ENCODE measurements around the gene CNPPD1. TPM values are rescaled to one million over a fixed set of nuclear protein-coding genes. Genes with fewer than 3 reads are reported as not detected.

Gene CNPPD1
- polyA plus RNA-seq (2013, experiment 1 of 2), result 20.4 TPM
- polyA plus RNA-seq (2013, experiment 2 of 2), result 20.2 TPM

DNA sequence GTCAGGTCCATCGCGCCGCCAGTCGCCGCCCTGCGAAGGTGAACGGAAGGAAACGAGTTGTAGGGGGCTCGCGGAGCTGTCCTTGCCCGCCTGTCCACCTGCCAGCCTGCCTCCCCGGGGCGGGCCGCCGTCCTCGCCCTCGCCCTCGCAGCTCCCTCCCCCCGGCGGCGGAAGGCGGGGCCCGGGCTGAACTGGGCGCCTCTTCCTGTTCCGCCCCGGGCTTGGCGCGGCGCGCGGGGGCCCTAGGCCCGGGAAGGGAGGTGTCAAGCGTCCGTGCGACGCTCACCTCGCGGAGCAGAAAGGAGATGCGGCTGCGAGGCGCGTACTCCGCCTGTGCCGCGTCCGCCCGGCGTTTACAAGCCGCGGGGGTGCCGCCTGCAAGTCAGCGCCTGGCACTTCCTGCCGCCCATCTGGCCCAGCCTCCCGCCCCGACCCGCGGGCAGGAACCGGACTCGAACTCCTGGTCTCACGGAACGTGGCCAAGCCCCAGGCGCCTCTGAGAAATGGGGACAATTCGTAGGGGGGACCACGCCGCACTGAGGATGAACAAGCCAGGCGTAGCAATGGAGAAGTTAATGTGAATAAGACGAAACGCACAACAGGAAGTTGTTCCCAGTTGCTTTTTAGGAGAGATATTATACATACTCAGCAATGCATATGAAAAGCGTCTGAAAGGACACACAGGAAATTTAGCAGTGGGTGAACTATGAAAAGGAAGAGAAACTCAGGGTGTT, at the start of gene CNPPD1:
Gene CNPPD1, minus strand, starts transcription at position 108 of the 734 bp plus-strand sequence. Its CDS starts 97 bp downstream, at position 11.
- Histone ChIP-seq H3K18ac (ENCODE audit: low read length) (peak within 1 kb of the TSS; percentile 70), H3K27me3 (ENCODE audit: insufficient read depth, low read length, poor library complexity) (no peaks in the 10 kb centered on the region), H3K9ac (ENCODE audit: low read length) (peak within 1 kb of the TSS; percentile 98), H3K27ac (ENCODE audit: low read depth, low read length) (peak within 1 kb of the TSS; percentile 90), H3K79me1 (ENCODE audit: low read length) (peaks cover 15% of the 10 kb centered on the region), H3K4ac (ENCODE audit: low read depth, low read length) (peak within 1 kb of the TSS; percentile 8), H2BK15ac (replicated peaks; ENCODE audit: low read depth) (no peak within 1 kb of the TSS), H4K8ac (ENCODE audit: low read depth, low read length) (no peak within 1 kb of the TSS), H2AK5ac (ENCODE audit: low read length) (no peak within 1 kb of the TSS), H2BK120ac (ENCODE audit: low read depth, low read length) (no peak within 1 kb of the TSS), H3K4me3 (ENCODE audit: low read length) (peak within 1 kb of the TSS; percentile 95), H2BK5ac (ENCODE audit: low read length) (peak within 1 kb of the TSS; percentile 89), H3K4me1 (ENCODE audit: control insufficient read depth, low read depth, low read length) (peaks cover 3% of the 10 kb centered on the region), H3K23ac (ENCODE audit: low read length) (no peak within 1 kb of the TSS), H3K4me2 (ENCODE audit: low read length) (peak within 1 kb of the TSS; percentile 97), H3K36me3 (ENCODE audit: control insufficient read depth, insufficient read depth, low read length) (peaks cover 1% of the 10 kb centered on the region), H3K56ac (ENCODE audit: low read length) (peak within 1 kb of the TSS; percentile 83), H3K79me2 (ENCODE audit: control insufficient read depth, insufficient read depth, low read length) (peaks cover 2% of the 10 kb centered on the region), H4K5ac (ENCODE audit: low read length) (no peak within 1 kb of the TSS)
- peak; percentile 88 for DNase-seq
- WGBS (ENCODE audit: extremely low coverage, insufficient coverage, low lambda C conversion rate), result no CpG with 5 or more reads among the region's 69 CpGs

DNA sequence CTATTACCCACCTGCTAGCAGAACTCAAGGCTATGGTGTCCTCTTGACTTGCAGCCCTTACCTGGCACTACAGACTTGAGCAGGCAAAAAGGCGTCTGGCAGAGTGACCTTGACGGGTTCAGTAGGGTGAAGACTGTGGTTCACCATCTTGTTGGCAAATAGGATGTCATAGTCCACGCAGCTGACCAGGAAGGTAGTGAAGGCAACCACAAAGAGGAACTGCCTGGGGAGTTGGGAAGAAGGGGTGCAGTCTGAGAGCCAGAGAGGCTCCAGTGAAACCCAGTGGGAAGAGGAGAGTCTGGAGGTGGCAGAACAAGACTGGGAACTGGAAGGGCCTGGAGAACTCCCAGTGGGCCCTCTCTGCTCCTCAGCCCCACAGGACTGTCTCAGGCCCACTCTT, 48.6 kb upstream of the CNPPD1 start:
- Histone ChIP-seq H3K27me3 (ENCODE audit: insufficient read depth, low read length, poor library complexity) (no peaks in the 10 kb centered on the region), H3K79me2 (ENCODE audit: control insufficient read depth, insufficient read depth, low read length) (peaks cover 6% of the 10 kb centered on the region), H3K4me1 (ENCODE audit: control insufficient read depth, low read depth, low read length) (peaks cover 4% of the 10 kb centered on the region), H3K27ac (ENCODE audit: low read depth, low read length) (no peak overlapping the region), H3K23ac (ENCODE audit: low read length) (no peak overlapping the region), H2BK120ac (ENCODE audit: low read depth, low read length) (no peak overlapping the region), H3K56ac (ENCODE audit: low read length) (no peak overlapping the region), H3K4ac (ENCODE audit: low read depth, low read length) (no peak overlapping the region), H3K79me1 (ENCODE audit: low read length) (peaks cover 10% of the 10 kb centered on the region), H3K18ac (ENCODE audit: low read length) (no peak overlapping the region), H2AK5ac (ENCODE audit: low read length) (no peak overlapping the region), H4K8ac (ENCODE audit: low read depth, low read length) (no peak overlapping the region), H2BK5ac (ENCODE audit: low read length) (no peak overlapping the region), H3K36me3 (ENCODE audit: control insufficient read depth, insufficient read depth, low read length) (peaks cover 1% of the 10 kb centered on the region), H3K4me3 (ENCODE audit: low read length) (no peak overlapping the region), H3K9ac (ENCODE audit: low read length) (no peak overlapping the region), H2BK15ac (replicated peaks; ENCODE audit: low read depth) (no peak overlapping the region), H4K5ac (ENCODE audit: low read length) (no peak overlapping the region), H3K4me2 (ENCODE audit: low read length) (no peak overlapping the region)
- WGBS (ENCODE audit: extremely low coverage, insufficient coverage, low lambda C conversion rate), result no CpG with 5 or more reads among the region's 3 CpGs
- no peak for DNase-seq

DNA sequence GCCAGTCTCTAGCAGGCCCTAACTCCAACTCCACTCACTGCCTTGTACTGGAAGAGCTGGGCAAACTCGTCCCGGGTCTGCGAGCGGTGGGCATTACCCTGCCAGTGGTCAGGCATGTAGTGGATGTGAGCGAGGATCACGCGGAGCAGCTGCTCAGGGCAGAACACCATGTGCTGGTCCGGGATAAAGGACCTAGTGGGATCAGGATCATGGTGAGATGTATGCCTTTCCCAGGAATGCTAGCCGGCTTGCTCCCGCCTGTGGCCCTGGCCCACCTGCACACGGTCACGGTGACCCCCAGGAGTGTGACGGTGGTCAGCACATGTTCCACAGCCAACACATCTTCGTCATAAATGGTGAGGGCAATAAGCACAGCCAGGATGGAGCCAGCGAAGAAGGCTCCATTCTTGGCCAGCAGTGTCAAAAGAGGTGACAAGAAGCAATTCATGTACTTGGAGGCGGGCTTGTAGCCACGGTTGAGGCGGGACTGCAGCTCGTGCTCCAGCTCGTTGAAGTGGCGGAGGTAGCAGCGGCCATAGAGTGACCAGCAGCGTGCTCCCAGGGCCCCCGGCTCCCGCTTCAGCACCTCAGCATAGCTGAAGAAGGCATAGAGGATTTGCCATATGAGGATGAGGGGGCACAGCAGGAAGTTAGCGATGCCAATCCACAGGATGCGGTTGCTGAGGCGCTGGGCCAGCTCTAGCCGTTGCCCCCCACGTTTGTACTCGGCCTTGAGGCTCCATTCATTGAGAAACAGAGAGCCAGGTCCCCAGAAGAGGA, 47.3 kb upstream of the CNPPD1 start:
- H2BK5ac ChIP-seq (ENCODE audit: low read length), result no peak overlapping the region
- peaks cover 6% of the 10 kb centered on the region for H3K79me2 ChIP-seq (ENCODE audit: control insufficient read depth, insufficient read depth, low read length)
- H3K27ac ChIP-seq (ENCODE audit: low read depth, low read length), result no peak overlapping the region
- no peak overlapping the region for H3K4me3 ChIP-seq (ENCODE audit: low read length)
- H3K9ac ChIP-seq (ENCODE audit: low read length), result no peak overlapping the region
- H3K4me1 ChIP-seq (ENCODE audit: control insufficient read depth, low read depth, low read length), result peaks cover 4% of the 10 kb centered on the region
- H2BK120ac ChIP-seq (ENCODE audit: low read depth, low read length), result no peak overlapping the region
- H3K4me2 ChIP-seq (ENCODE audit: low read length), result no peak overlapping the region
- H3K27me3 ChIP-seq (ENCODE audit: insufficient read depth, low read length, poor library complexity), result no peaks in the 10 kb centered on the region
- H2BK15ac ChIP-seq (replicated peaks; ENCODE audit: low read depth), result no peak overlapping the region
- DNase-seq, result no peak
- no peak overlapping the region for H3K4ac ChIP-seq (ENCODE audit: low read depth, low read length)
- peaks cover 10% of the 10 kb centered on the region for H3K79me1 ChIP-seq (ENCODE audit: low read length)
- H3K56ac ChIP-seq (ENCODE audit: low read length), result no peak overlapping the region
- H3K36me3 ChIP-seq (ENCODE audit: control insufficient read depth, insufficient read depth, low read length), result peaks cover 1% of the 10 kb centered on the region
- no peak overlapping the region for H2AK5ac ChIP-seq (ENCODE audit: low read length)
- H3K18ac ChIP-seq (ENCODE audit: low read length), result no peak overlapping the region
- no peak overlapping the region for H3K23ac ChIP-seq (ENCODE audit: low read length)
- no peak overlapping the region for H4K5ac ChIP-seq (ENCODE audit: low read length)
- no CpG with 5 or more reads among the region's 31 CpGs for WGBS (ENCODE audit: extremely low coverage, insufficient coverage, low lambda C conversion rate)
- H4K8ac ChIP-seq (ENCODE audit: low read depth, low read length), result no peak overlapping the region

DNA sequence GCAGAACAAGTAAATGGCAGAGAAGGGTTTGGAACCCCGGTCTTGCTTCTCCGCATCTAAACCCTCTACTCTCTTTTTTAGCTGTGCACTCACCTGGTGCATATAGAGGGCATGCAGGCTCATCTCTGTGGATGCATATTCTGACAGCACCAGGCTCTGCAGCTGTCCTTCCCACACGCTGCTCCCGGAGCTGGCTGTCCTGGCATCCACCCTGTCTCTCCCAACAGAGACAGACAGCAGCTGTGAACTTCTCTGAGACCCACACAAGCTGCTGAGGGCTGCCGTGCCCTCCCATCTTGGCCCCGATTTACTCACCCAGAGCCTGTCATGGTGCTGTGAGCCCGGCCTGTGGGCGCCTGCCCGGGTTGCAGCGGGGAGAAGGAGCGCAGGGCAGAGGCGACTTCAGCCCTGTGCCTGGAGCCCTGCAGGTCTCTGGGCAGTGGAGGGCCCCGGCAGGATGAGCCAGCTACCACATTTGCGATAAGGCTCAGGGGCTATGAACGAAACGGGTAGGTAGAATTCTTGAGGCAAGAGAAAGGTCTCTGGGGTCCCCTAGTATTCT, 45.3 kb upstream of the CNPPD1 start:
- Histone ChIP-seq H4K8ac (ENCODE audit: low read depth, low read length) (no peak overlapping the region), H2BK15ac (replicated peaks; ENCODE audit: low read depth) (no peak overlapping the region), H3K4ac (ENCODE audit: low read depth, low read length) (no peak overlapping the region), H4K5ac (ENCODE audit: low read length) (no peak overlapping the region), H3K36me3 (ENCODE audit: control insufficient read depth, insufficient read depth, low read length) (peaks cover 1% of the 10 kb centered on the region), H3K4me1 (ENCODE audit: control insufficient read depth, low read depth, low read length) (no peaks in the 10 kb centered on the region), H3K18ac (ENCODE audit: low read length) (no peak overlapping the region), H3K27me3 (ENCODE audit: insufficient read depth, low read length, poor library complexity) (no peaks in the 10 kb centered on the region), H3K27ac (ENCODE audit: low read depth, low read length) (no peak overlapping the region), H3K79me1 (ENCODE audit: low read length) (no peaks in the 10 kb centered on the region), H3K56ac (ENCODE audit: low read length) (no peak overlapping the region), H3K79me2 (ENCODE audit: control insufficient read depth, insufficient read depth, low read length) (no peaks in the 10 kb centered on the region), H2BK120ac (ENCODE audit: low read depth, low read length) (no peak overlapping the region), H3K4me2 (ENCODE audit: low read length) (no peak overlapping the region), H2AK5ac (ENCODE audit: low read length) (no peak overlapping the region), H3K4me3 (ENCODE audit: low read length) (no peak overlapping the region), H2BK5ac (ENCODE audit: low read length) (no peak overlapping the region), H3K23ac (ENCODE audit: low read length) (no peak overlapping the region), H3K9ac (ENCODE audit: low read length) (no peak overlapping the region)
- DNase-seq, result no peak
- WGBS (ENCODE audit: extremely low coverage, insufficient coverage, low lambda C conversion rate), result no CpG with 5 or more reads among the region's 16 CpGs

DNA sequence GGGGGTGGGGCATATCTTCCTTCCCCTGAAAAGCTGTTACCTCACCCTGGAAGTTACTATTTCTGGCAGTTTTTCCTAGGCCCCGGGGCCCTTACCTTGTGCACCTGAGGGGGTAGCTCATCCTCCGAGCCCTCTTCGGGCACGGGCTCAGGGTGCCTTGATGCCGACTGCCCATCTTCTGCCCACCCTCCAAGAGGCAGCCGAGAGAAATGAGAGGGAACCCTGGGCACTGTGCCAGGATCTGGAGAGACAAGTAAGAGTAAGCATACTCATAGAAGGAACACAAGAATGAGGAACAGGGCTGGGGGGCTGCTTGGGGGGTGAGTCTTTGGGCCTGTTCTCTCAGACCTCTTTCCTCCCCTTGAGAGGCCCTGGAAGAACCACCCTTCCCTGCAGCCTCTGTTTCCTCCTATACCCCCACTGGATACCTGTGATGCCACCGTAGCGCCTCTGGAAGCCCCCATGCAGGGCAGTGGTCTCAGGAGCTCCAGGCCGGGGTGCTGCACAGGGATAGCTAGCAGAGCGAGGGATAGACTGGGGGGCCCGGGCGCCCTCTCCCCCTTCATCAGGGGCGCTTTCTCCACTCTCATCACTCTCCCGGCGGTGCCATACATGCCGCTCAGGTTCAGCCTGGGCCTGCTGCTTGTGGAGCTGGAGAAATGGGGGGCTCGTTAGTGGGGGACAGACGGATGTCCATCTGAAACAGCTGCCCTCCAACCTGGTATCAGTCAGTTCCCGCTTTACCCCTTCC, 44.1 kb upstream of the CNPPD1 start:
- Histone ChIP-seq H3K79me2 (ENCODE audit: control insufficient read depth, insufficient read depth, low read length) (no peaks in the 10 kb centered on the region), H3K23ac (ENCODE audit: low read length) (no peak overlapping the region), H3K4me3 (ENCODE audit: low read length) (no peak overlapping the region), H3K27ac (ENCODE audit: low read depth, low read length) (no peak overlapping the region), H2AK5ac (ENCODE audit: low read length) (no peak overlapping the region), H3K79me1 (ENCODE audit: low read length) (peaks cover 6% of the 10 kb centered on the region), H2BK5ac (ENCODE audit: low read length) (no peak overlapping the region), H2BK120ac (ENCODE audit: low read depth, low read length) (no peak overlapping the region), H4K8ac (ENCODE audit: low read depth, low read length) (no peak overlapping the region), H3K56ac (ENCODE audit: low read length) (no peak overlapping the region), H3K27me3 (ENCODE audit: insufficient read depth, low read length, poor library complexity) (no peaks in the 10 kb centered on the region), H4K5ac (ENCODE audit: low read length) (no peak overlapping the region), H2BK15ac (replicated peaks; ENCODE audit: low read depth) (no peak overlapping the region), H3K36me3 (ENCODE audit: control insufficient read depth, insufficient read depth, low read length) (peaks cover 1% of the 10 kb centered on the region), H3K4ac (ENCODE audit: low read depth, low read length) (no peak overlapping the region), H3K4me2 (ENCODE audit: low read length) (no peak overlapping the region), H3K4me1 (ENCODE audit: control insufficient read depth, low read depth, low read length) (peaks cover 2% of the 10 kb centered on the region), H3K9ac (ENCODE audit: low read length) (no peak overlapping the region), H3K18ac (ENCODE audit: low read length) (no peak overlapping the region)
- no CpG with 5 or more reads among the region's 19 CpGs for WGBS (ENCODE audit: extremely low coverage, insufficient coverage, low lambda C conversion rate)
- no peak for DNase-seq

Measured in mesendoderm (in vitro differentiated cells).